Heart left ventricle (tissue), 13 donors: ENCODE measurements around the gene CLINT1.

Source experiments
- CTCF ChIP-seq, 12 donors: fragments of 200-600 bp; sonication (generic) in 4 of 12; IDR thresholded peaks; one replicate each; pipeline versions ENCODE4 v1.5.0 to v1.8.0; 2018 to 2022; ENCODE audit warnings: antibody characterized with exemption in 12 of 12, mild to moderate bottlenecking in 5 of 12
- POLR2A ChIP-seq, 2 donors: fragments of 450-650 bp; IDR thresholded peaks; one replicate each; pipeline ENCODE4 v1.6.1; 2017; ENCODE audit warnings: antibody characterized with exemption in 2 of 2, mild to moderate bottlenecking in 2 of 2, moderate library complexity in 2 of 2
- donor health status: ischemic (EF 13 %, LVEDD 7.1; RV severe dilation, severe dysfunction).
- donor health status: DM: no; HTN: yes; CAD: no.
- donor health status: DM: no; HTN: no; CAD: no.
- donor health status: ischemic (EF 25% LVEDD 6.9; RV normal size, moderate dysfunction).
- donor health status: ischemic (EF 25% LVEDD 5.7; RV mildly dilated, moderate dysfunction).
- donor health status: ischemic (EF 35%, LVEDD 5.7; RV mildly dilated, moderate dysfunction).
- donor health status: nonischemic (EF 11% LVEDD 7.7; RV severe dilation, severe dysfunction).
- donor health status: DM: yes; HTN: yes; CAD: no.
- donor health status: PGD.
- donor health status: ischemic (EF 29% LVEDD 5.4; RV normal size, mild dysfunction).
- donor health status: nonischemic (EF 23%, LVEDD 6.1; RV moderate dilation, normal function).

DNA sequence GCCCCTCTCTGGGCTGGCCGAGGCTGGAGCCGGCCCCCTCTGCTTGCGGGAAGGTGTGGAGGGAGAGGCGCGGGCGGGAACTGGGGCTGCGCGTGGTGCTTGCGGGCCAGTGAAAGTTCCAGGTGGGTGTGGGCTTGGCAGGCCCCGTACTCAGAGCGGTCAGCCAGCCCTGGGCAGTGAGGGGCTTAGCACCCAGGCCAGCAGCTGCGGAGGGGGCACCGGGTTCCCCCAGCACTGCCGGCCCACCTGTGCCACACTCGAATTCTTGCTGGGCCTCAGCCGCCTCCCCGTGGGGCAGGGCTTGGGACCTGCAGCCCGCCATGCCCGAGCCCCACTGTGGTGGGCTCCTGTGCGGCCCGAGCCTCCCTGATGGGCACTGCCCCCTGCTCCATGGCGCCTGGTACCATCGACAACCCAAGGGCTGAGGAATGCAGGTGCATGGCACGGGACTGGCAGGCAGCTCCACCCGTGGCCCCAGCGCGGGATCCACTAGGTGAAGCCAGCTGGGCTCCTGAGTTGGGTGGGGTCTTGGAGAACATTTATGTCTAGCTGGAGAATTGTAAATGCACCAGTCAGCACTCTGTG, 27.9 kb upstream of the CLINT1 start:
- TF ChIP-seq CTCF (IDR thresholded peaks at IDR 0.05) (no peak), POLR2A (IDR thresholded peaks at IDR 0.05) (no peak)
